Sigmoid colon (tissue), 7 donors: ENCODE results near the gene GJB1. TPM values are rescaled to one million over a fixed set of nuclear protein-coding genes. Genes with fewer than 3 reads are reported as not detected.

Experiments used
- DNase-seq: peaks from one replicate; pipeline ENCODE4 v3.0.0-alpha.2; 2019
- H3K27ac ChIP-seq, 4 donors: fragments of 200-600 bp; sonication (generic); one replicate each; pipeline ENCODE4 v1.5.1; 2016 to 2019; ENCODE audit warnings: mild to moderate bottlenecking in 1 of 4
- H3K27me3 ChIP-seq, 3 donors: fragments of 200-600 bp; sonication (generic); one replicate each; pipeline ENCODE4 v1.5.1; 2019; ENCODE audit warnings: mild to moderate bottlenecking in 1 of 3
- H3K36me3 ChIP-seq, 4 donors: fragments of 200-600 bp; sonication (generic); one replicate each; pipeline ENCODE4 v1.5.1; 2016 to 2019
- H3K4me1 ChIP-seq, 4 donors: fragments of 200-600 bp; sonication (generic); one replicate each; pipeline ENCODE4 v1.5.1; 2017 to 2019
- H3K4me3 ChIP-seq, 4 donors: fragments of 200-600 bp; sonication (generic); one replicate each; pipeline ENCODE4 v1.5.1; 2017 to 2019; ENCODE audit warnings: mild to moderate bottlenecking in 2 of 4, moderate library complexity in 1 of 4
- H3K9me3 ChIP-seq, 4 donors: fragments of 200-600 bp in 3 of 4; sonication (generic) in 3 of 4; one replicate each; pipeline versions ENCODE4 v1.5.1 to v1.6.1; 2013 to 2019
- EP300 ChIP-seq, 4 donors: sonication (generic); formaldehyde crosslinking; IDR thresholded peaks; one replicate each; pipeline ENCODE4 v1.6.1; 2017; ENCODE audit warnings: antibody characterized with exemption in 4 of 4
- POLR2A ChIP-seq, 2 donors: fragments of 450-650 bp; IDR thresholded peaks; one replicate each; pipeline ENCODE4 v1.6.1; 2016; ENCODE audit warnings: antibody characterized with exemption in 2 of 2, mild to moderate bottlenecking in 2 of 2, moderate library complexity in 2 of 2
- POLR2AphosphoS5 ChIP-seq, 4 donors: sonication (generic); formaldehyde crosslinking; IDR thresholded peaks; one replicate each; pipeline ENCODE4 v1.6.1; 2017; ENCODE audit warnings: antibody characterized with exemption in 4 of 4
- WGBS, 2 donors: extraction: QIAGEN DNeasy Blood & Tissue Kit; methylation state at CpG; one replicate each; pipeline ENCODE4 v1.1.7; 2013; 5-methylcytosine and 5-hydroxymethylcytosine counted together
- intact Hi-C: fragments of 100-400 bp; cut with DNase I; formaldehyde crosslinking; loops from one replicate; pipeline ENCODE4 v1.15.1; 2023
- polyA plus RNA-seq, 3 donors: library from polyadenylated mRNA; stranded (reverse); fragments of 200-250 nt; gene quantifications; one replicate each; pipeline ENCODE4 v1.2.3, GENCODE V29; 2013
- total RNA-seq, 4 donors: library from RNA; depleted of rRNA; stranded (reverse); fragments of >200 nt; gene quantifications; one replicate each; pipeline ENCODE4 v1.1.0, GENCODE V29; 2016
- TF ChIP-seq, protein P1 (sequence below), 4 experiments: fragments of 450-650 bp in 3 of 4; fragments of 200-600 bp in 1 of 4; IDR thresholded peaks; one replicate each; pipeline ENCODE4 v1.5.1; 2016 to 2019; ENCODE audit warnings: antibody characterized with exemption in 4 of 4, mild to moderate bottlenecking in 3 of 4, moderate library complexity in 2 of 4
- donor health status: healthy with polysubstance abuse.
- donor health status: Bipolar disorder and iron deficiency.
- donor health status: healthy.

GJB1 gene
- not detected for total RNA-seq
- 10 to 100 TPM; 12.6 to 65.6 (median 16.2) TPM for polyA plus RNA-seq

DNA sequence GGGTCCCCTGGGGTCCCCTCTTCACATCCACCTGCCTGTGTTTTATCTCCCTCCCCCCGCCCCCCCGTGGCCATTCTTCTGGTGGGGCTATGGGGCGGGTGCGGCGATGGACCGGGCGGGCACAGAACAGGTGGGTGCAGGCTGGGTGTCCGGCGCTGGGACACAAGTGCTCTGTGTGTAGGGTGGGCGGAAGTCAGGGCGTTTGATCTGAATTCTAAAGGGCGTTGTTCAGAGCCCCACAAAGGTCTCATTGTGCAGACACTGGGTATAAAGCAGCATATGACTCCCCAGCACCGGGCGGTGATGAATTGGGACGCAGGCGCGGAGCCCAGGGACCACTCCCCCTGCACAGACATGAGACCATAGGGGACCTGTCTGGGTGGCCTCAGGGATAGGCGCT lies at the start of gene GJB1:
Gene GJB1 (plus strand): TSS at position 296 of the 400 bp plus-strand sequence. CDS start 484 bp downstream, outside the sequence.
- H3K4me3 ChIP-seq: no peak within 1 kb of the TSS
- no peaks in the 10 kb centered on the region for H3K4me1 ChIP-seq
- intact Hi-C loops: no loop called here
- H3K27me3 ChIP-seq: no peaks in the 10 kb centered on the region
- no peak for TF ChIP-seq POLR2AphosphoS5 (IDR thresholded peaks at IDR 0.05)
- TF ChIP-seq POLR2A (IDR thresholded peaks at IDR 0.05): no peak
- TF ChIP-seq EP300 (IDR thresholded peaks at IDR 0.05): no peak
- TF ChIP-seq, protein P1, sequence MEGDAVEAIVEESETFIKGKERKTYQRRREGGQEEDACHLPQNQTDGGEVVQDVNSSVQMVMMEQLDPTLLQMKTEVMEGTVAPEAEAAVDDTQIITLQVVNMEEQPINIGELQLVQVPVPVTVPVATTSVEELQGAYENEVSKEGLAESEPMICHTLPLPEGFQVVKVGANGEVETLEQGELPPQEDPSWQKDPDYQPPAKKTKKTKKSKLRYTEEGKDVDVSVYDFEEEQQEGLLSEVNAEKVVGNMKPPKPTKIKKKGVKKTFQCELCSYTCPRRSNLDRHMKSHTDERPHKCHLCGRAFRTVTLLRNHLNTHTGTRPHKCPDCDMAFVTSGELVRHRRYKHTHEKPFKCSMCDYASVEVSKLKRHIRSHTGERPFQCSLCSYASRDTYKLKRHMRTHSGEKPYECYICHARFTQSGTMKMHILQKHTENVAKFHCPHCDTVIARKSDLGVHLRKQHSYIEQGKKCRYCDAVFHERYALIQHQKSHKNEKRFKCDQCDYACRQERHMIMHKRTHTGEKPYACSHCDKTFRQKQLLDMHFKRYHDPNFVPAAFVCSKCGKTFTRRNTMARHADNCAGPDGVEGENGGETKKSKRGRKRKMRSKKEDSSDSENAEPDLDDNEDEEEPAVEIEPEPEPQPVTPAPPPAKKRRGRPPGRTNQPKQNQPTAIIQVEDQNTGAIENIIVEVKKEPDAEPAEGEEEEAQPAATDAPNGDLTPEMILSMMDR (IDR thresholded peaks at IDR 0.05): no peak
- no peaks in the 10 kb centered on the region for H3K36me3 ChIP-seq
- no peaks in the 10 kb centered on the region for H3K9me3 ChIP-seq
- WGBS, 2 donors: 39 to 68% methylated on average over 18 of the region's 18 CpGs
- DNase-seq: no peak
- H3K27ac ChIP-seq: no peak within 1 kb of the TSS

DNA sequence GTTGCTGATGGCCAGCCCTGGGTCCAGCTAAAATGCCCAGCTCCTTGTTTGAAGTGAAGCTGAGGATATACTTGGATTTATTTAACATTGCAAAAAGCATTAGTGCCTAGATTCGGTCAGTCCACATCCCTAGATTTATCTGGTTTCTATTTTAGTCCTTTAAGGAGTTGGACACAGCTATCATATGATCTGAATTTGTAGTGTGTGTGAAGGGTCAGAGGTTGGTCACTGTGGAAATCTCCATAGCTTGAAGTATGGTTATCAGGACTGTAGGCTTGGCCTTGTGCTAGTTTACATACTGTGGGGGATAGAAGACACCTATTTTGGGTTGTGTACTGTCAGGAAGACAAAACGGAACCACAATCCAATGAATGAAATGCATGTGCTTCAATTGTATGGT lies 49.6 kb upstream of the GJB1 start:
- Histone ChIP-seq H3K27me3 (no peaks in the 10 kb centered on the region), H3K27ac (no peak overlapping the region), H3K4me1 (no peaks in the 10 kb centered on the region), H3K9me3 (no peaks in the 10 kb centered on the region), H3K36me3 (no peaks in the 10 kb centered on the region), H3K4me3 (no peak overlapping the region)
- intact Hi-C loops: loop anchor here (10.0 kb wide), 1 partner anchor 719 kb away; no protein-coding TSS in a partner anchor
- TF ChIP-seq, protein P1 (IDR thresholded peaks at IDR 0.05): no peak
- TF ChIP-seq POLR2AphosphoS5 (IDR thresholded peaks at IDR 0.05): no peak
- TF ChIP-seq EP300 (IDR thresholded peaks at IDR 0.05): no peak
- TF ChIP-seq POLR2A (IDR thresholded peaks at IDR 0.05): no peak
- WGBS, 2 donors: 89 to 94% methylated on average over 2 of the region's 2 CpGs
- DNase-seq: no peak

DNA sequence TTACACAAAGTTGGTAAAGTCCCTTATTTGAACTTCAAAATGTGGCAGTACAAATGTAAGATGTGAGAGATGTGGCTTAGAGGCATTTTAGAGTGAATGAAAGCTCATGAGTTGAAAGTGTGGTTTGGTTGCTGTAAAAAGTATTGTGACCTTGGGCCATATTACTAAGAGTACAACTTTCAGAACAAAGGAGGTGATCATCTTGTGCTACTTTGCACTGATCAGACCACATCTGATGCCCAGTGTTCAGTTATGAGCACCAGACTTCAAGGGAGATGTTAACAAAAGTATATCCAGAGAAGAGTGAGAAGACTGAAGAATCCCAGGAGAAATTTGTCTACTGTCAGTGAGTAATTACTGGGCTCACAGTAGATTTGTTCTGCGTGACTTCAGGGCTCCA lies 48.2 kb upstream of the GJB1 start:
- DNase-seq: no peak
- no peaks in the 10 kb centered on the region for H3K9me3 ChIP-seq
- 97 to 98% methylated on average over 1 of the region's 1 CpG for WGBS, 2 donors

DNA sequence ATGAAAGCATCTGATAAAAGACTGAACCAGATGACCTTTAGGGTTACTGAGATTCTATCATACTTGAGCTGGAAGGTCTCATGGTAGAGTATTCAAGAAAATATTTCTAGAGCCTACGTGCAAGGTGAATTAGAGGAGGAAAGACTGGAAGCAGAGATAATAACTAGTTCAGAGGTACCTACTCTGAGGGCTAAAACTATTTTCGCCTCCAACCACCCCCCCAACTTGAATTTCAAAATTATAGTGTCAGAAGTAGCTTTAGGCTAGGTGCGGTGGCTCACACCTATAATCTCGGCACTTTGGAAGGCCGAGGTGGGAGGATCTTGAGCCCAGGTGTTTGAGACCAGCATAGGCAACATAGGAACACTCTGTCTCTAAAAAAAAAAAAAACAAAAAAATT lies 47.5 kb upstream of the GJB1 start:
- no peak for DNase-seq
- WGBS, 2 donors: 93 to 94% methylated on average over 5 of the region's 5 CpGs
- no peaks in the 10 kb centered on the region for H3K27me3 ChIP-seq
- no peaks in the 10 kb centered on the region for H3K9me3 ChIP-seq
- intact Hi-C loops: loop anchor here (5.0 to 10.0 kb wide), 4 partner anchors 178 to 721 kb away; no protein-coding TSS in a partner anchor
- H3K27ac ChIP-seq: no peak overlapping the region
- H3K4me1 ChIP-seq: no peaks in the 10 kb centered on the region
- H3K36me3 ChIP-seq: no peaks in the 10 kb centered on the region
- H3K4me3 ChIP-seq: no peak overlapping the region
- TF ChIP-seq POLR2AphosphoS5 (IDR thresholded peaks at IDR 0.05): no peak
- no peak for TF ChIP-seq POLR2A (IDR thresholded peaks at IDR 0.05)
- no peak for TF ChIP-seq EP300 (IDR thresholded peaks at IDR 0.05)
- TF ChIP-seq, protein P1 (IDR thresholded peaks at IDR 0.05): no peak

More for the DNA sequence above, 48.2 kb upstream of the GJB1 start:
- H3K36me3 ChIP-seq: no peaks in the 10 kb centered on the region
- no peak overlapping the region for H3K4me3 ChIP-seq
- H3K4me1 ChIP-seq: no peaks in the 10 kb centered on the region
- TF ChIP-seq EP300 (IDR thresholded peaks at IDR 0.05): no peak
- TF ChIP-seq, protein P1 (IDR thresholded peaks at IDR 0.05): no peak
- no peak for TF ChIP-seq POLR2AphosphoS5 (IDR thresholded peaks at IDR 0.05)
- no peak for TF ChIP-seq POLR2A (IDR thresholded peaks at IDR 0.05)
- H3K27me3 ChIP-seq: no peaks in the 10 kb centered on the region
- intact Hi-C loops: loop anchor here (5.0 to 10.0 kb wide), 4 partner anchors 177 to 720 kb away; no protein-coding TSS in a partner anchor
- H3K27ac ChIP-seq: no peak overlapping the region

DNA sequence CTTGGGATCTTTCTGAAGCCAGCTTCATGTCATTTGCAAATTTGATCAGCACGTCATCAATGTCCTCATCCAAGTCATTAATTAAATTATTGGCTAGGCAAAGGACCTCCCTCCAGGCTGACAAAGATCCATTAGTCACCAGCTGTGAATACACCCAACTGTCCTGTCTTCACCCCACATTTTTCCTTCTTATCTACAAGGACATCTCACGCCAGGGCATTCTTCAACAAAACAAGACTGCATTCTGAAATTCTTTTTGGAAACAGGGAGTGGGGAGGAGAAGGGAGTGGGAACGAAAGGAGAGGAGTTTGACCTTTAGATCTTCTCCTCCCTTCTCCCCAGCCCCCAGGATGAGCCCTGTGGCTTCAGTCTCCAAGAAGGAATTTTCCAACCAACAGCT lies 45.7 kb upstream of the GJB1 start:
- no peaks in the 10 kb centered on the region for H3K36me3 ChIP-seq
- H3K4me3 ChIP-seq: no peak overlapping the region
- no peak for DNase-seq
- no peaks in the 10 kb centered on the region for H3K27me3 ChIP-seq
- H3K27ac ChIP-seq: no peak overlapping the region
- H3K9me3 ChIP-seq: no peaks in the 10 kb centered on the region
- no peak for TF ChIP-seq EP300 (IDR thresholded peaks at IDR 0.05)
- TF ChIP-seq, protein P1 (IDR thresholded peaks at IDR 0.05): no peak
- TF ChIP-seq POLR2A (IDR thresholded peaks at IDR 0.05): no peak
- no peak for TF ChIP-seq POLR2AphosphoS5 (IDR thresholded peaks at IDR 0.05)
- H3K4me1 ChIP-seq: peaks cover 0 to 6% (median 2%) of the 10 kb centered on the region in 4 donors
- intact Hi-C loops: loop anchor here (5.0 to 10.0 kb wide), 4 partner anchors 180 to 723 kb away; no protein-coding TSS in a partner anchor
- WGBS, 2 donors: 76 to 77% methylated on average over 3 of the region's 3 CpGs
